Psoas muscle (tissue), 8 donors: ENCODE results near the gene GPC6. TPM values are rescaled to one million over a fixed set of nuclear protein-coding genes. Genes with fewer than 3 reads are reported as not detected.

Source experiments
- ATAC-seq, 4 donors: fragments of 200-7000 bp; cut with Tn5 transposase; one replicate each; pipeline ENCODE4 v1.9.1; 2020; ENCODE audit warnings: moderate library complexity in 3 of 4, mild to moderate bottlenecking in 2 of 4
- DNase-seq, 2 donors: peaks; one replicate each; pipeline ENCODE4 v3.0.0-alpha.2; 2020
- H3K27ac ChIP-seq: fragments of 200-600 bp; one replicate; pipeline ENCODE4 v1.8.0; 2022
- H3K27me3 ChIP-seq, 3 donors: fragments of 200-600 bp in 1 of 3; one replicate each; pipeline versions ENCODE4 v1.6.1 to v1.8.0; 2013 to 2022; ENCODE audit warnings: low read length in 2 of 3, mild to moderate bottlenecking in 2 of 3, moderate library complexity in 1 of 3; ENCODE audit not compliant: insufficient read depth in 3 of 3
- H3K36me3 ChIP-seq, 2 donors: fragments of 200-600 bp in 1 of 2; one replicate each; pipeline versions ENCODE4 v1.6.1 to v1.8.0; 2013 to 2022; ENCODE audit warnings: low read depth in 1 of 2, mild to moderate bottlenecking in 1 of 2, moderate library complexity in 1 of 2; ENCODE audit not compliant: insufficient read depth in 1 of 2
- H3K4me1 ChIP-seq: fragments of 200-600 bp; one replicate; pipeline ENCODE4 v1.8.0; 2022
- H3K4me3 ChIP-seq: fragments of 200-600 bp; one replicate; pipeline ENCODE4 v1.8.0; 2022; ENCODE audit warnings: mild to moderate bottlenecking
- H3K9me3 ChIP-seq: fragments of 200-600 bp; one replicate; pipeline ENCODE4 v1.8.0; 2022
- CTCF ChIP-seq: fragments of 200-600 bp; IDR thresholded peaks from one replicate; pipeline ENCODE4 v1.8.0; 2022; ENCODE audit warnings: antibody characterized with exemption
- WGBS, 3 donors: extraction: QIAGEN DNeasy Blood & Tissue Kit; methylation state at CpG; one replicate each; pipeline versions ENCODE4 v1.1.6 to v1.1.7; 2013; 5-methylcytosine and 5-hydroxymethylcytosine counted together
- intact Hi-C, 2 donors: fragments of 100-400 bp; cut with DNase I; formaldehyde crosslinking; loops; one replicate each; pipeline versions ENCODE4 v1.11.0 to v1.14.2; 2022
- polyA plus RNA-seq, 3 donors: library from polyadenylated mRNA; stranded (reverse); fragments of 200-250 nt; gene quantifications; one replicate each; pipeline ENCODE4 v1.2.3, GENCODE V29; 2013
- total RNA-seq, 4 donors: library from RNA; stranded (reverse); fragmentation: NEBNext Ultra II Directional in 2 of 4; extraction: Animal tissue kit (Norgen Biotek cat#: 25700) in 2 of 4; gene quantifications; one replicate each; pipeline versions ENCODE4 v1.2.1 to v1.2.4, GENCODE V29; 2021 to 2023
- donor health status: healthy with polysubstance abuse.
- donor health status: DM: no; HTN: no; CAD: no; lungs with moderate emphysema.
- donor health status: Bipolar disorder and iron deficiency.
- donor health status: healthy.
- donor health status: DM: yes; HTN: yes; CAD: no.
- donor health status: DM: no; HTN: no; CAD: no.
- donor health status: DM: no; HTN: no; CAD: no.
- donor health status: DM: yes; HTN: yes; CAD: no.

GPC6 gene
- total and polyA plus RNA-seq, 7 donors = 0.07 to 3.7 (median 0.57) TPM

- 47 to 57% (median 57%) methylated on average over 2 of the region's 2 CpGs for WGBS, 3 donors
These were observed 397.7 kb downstream of the GPC6 start for GRCh38 chr13:93624311-93624777.

DNA sequence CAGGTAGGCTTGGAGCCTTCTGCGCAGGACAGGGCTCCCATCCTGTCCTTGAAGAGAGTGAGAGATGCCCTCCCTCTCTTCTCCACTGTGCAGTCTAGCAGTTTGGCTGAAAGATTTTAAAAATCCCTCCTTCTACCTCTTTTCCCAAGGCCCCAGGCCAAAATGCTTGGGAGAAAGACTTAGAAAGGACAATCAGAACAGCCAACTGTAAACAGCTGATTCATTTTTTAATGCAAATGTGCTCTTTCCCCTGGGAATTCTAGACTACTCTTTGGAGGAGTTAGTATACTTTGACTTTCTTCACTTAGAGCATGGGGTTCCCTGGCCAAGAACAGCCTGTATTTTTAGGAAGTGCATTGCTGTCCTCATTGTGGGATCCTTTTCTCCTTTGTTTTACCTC, 398.9 kb downstream of the GPC6 start:
- Histone ChIP-seq H3K9me3 (no peaks in the 10 kb centered on the region), H3K27me3 (no peaks in the 10 kb centered on the region), H3K36me3 (no peaks in the 10 kb centered on the region), H3K4me1 (no peaks in the 10 kb centered on the region), H3K4me3 (no peak overlapping the region), H3K27ac (no peak overlapping the region)
- no peak for TF ChIP-seq CTCF
- DNase-seq (no peak), ATAC-seq (no peak)
- 93 to 100% (median 96%) methylated on average over 1 of the region's 1 CpG for WGBS, 3 donors
- intact Hi-C loops = no loop called here

More at GRCh38 chr13:93624311-93624777, 397.7 kb downstream of the GPC6 start:
- H3K27me3 ChIP-seq = no peaks in the 10 kb centered on the region
- H3K4me3 ChIP-seq = no peak overlapping the region
- no peaks in the 10 kb centered on the region for H3K9me3 ChIP-seq
- no peaks in the 10 kb centered on the region for H3K4me1 ChIP-seq
- no peaks in the 10 kb centered on the region for H3K36me3 ChIP-seq
- no peak for ATAC-seq
- H3K27ac ChIP-seq = no peak overlapping the region
- TF ChIP-seq CTCF = no peak
- no peak for DNase-seq
- intact Hi-C loops = no loop called here

DNA sequence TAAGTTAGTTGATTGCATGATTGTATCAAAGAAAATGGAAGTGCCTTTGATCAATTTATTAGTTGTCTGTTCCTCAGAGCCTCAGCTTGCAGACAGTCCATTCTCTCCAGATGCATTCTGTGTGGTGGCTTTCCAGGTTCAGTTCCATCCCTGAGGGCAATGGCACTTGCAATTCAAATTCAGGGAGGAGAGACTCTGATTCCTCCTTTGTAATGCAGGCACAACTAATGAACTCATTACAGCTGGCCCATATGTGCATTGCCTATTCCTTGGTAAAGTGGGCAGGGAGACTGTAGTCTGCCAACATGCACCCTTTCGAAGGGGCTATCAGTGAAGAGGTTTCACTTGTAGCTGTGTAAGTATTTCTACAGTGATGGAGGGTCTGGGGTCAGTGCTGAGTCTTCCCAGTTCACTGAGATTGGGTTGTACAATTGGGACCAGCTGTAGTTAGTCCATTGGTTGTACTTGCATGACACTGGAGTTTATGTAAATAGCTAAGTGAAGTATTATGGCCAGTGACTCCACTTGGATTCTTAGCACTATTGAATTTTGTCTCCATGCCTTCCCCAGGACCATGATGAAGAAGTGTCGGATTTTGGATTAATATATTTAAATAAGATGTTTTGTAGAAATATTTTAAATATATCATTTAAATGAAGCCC, 401.7 kb downstream of the GPC6 start:
- Histone ChIP-seq H3K4me1 (no peaks in the 10 kb centered on the region), H3K27ac (no peak overlapping the region), H3K27me3 (no peaks in the 10 kb centered on the region), H3K36me3 (no peaks in the 10 kb centered on the region), H3K9me3 (no peaks in the 10 kb centered on the region), H3K4me3 (no peak overlapping the region)
- TF ChIP-seq CTCF = no peak
- intact Hi-C loops = no loop called here
- ATAC-seq (no peak), DNase-seq (no peak)
- 88 to 96% (median 88%) methylated on average over 2 of the region's 2 CpGs for WGBS, 3 donors

DNA sequence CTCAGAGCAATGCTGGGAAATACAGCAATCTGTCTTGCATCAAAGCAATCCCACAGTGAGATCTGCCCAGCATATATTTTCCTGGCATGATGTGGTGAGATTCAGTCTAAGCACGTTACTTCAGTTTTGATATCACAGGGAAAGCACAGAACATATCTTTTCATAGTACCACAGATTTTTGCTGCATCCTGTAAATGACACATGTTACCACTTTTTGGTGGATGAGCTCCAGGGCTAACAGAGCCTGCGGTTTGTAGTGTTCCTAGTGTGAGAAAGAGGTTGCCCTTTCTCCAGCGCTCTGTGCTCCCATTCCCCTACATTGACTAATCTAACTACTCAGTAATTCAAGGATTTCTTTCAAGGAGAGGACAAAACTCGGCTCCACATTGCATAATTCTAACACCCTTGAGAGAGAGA, 409.0 kb downstream of the GPC6 start:
- TF ChIP-seq CTCF = no peak
- ATAC-seq = no peak

DNA sequence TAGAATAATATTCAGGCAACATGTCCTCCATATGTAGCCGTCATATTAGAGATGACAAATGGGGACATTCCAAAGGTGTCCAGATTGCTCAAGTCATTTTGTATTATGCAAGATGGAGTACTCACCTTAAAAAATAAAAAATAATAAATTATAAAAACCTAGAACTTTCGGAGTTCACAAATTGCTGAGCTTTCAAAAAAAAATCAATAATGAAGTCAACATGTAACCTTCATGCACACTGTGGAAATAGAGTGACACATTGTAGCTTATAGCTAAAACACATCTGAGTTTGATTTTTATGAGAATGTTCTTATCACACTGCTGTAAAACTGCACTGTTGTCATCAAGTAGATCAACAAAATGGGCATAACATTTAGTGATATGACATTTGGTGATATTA, 411.2 kb downstream of the GPC6 start:
- ATAC-seq = no peak
- no peaks in the 10 kb centered on the region for H3K27me3 ChIP-seq
- H3K27ac ChIP-seq = no peak overlapping the region
- no peak for DNase-seq
- TF ChIP-seq CTCF = no peak
- H3K9me3 ChIP-seq = no peaks in the 10 kb centered on the region
- no peak overlapping the region for H3K4me3 ChIP-seq
- H3K36me3 ChIP-seq = no peaks in the 10 kb centered on the region
- intact Hi-C loops = no loop called here
- no peaks in the 10 kb centered on the region for H3K4me1 ChIP-seq
- 92 to 94% (median 94%) methylated on average over 2 of the region's 2 CpGs for WGBS, 3 donors

More for the DNA sequence above, 409.0 kb downstream of the GPC6 start:
- DNase-seq = no peak
- 68 to 74% (median 70%) methylated on average over 4 of the region's 4 CpGs for WGBS, 3 donors
- Histone ChIP-seq H3K27me3 (no peaks in the 10 kb centered on the region), H3K4me3 (no peak overlapping the region), H3K36me3 (no peaks in the 10 kb centered on the region), H3K27ac (no peak overlapping the region), H3K9me3 (no peaks in the 10 kb centered on the region), H3K4me1 (no peaks in the 10 kb centered on the region)
- intact Hi-C loops = no loop called here
